SK-N-SH (cell line): ENCODE measurements around the gene POLE2. TPM values are rescaled to one million over a fixed set of nuclear protein-coding genes. Genes with fewer than 3 reads are reported as not detected.

ENCODE experiments used
- CTCF ChIA-PET: fragments of 300-600, 350-600 bp; formaldehyde crosslinking; extraction: SDS; loops from one replicate; lab custom pipeline; 2021; lab: Yijun Ruan, JAX
- POLR2A ChIA-PET: fragments of 350-600 bp; sonication (Branson Sonifier 250); formaldehyde crosslinking; extraction: SDS; loops from one replicate; lab custom pipeline; 2020; ENCODE audit warnings: antibody characterized with exemption, inconsistent platforms; lab: Yijun Ruan, JAX
- DNase-seq: peaks from one replicate; pipeline ENCODE4 v3.0.0; 2012
- H2AFZ ChIP-seq: fragments of 200-600 bp; sonication (generic); 2 replicates; pipeline ENCODE4 v1.8.1; 2016; ENCODE audit warnings: antibody characterized with exemption, mild to moderate bottlenecking, low read depth
- H3F3A ChIP-seq: fragments of 200-600 bp; sonication (generic); replicated peaks from 2 replicates; pipeline ENCODE3; 2016; ENCODE audit warnings: antibody characterized with exemption, mild to moderate bottlenecking; ENCODE audit not compliant: insufficient read depth
- H3K27ac ChIP-seq, 2 experiments: fragments of 200-500 bp in 1 of 2; fragments of 200-600 bp in 1 of 2; sonication (Bioruptor generic) in 1 of 2; sonication (generic), shearing (Covaris generic) in 1 of 2; 2 replicates each; pipeline versions ENCODE4 v1.5.1 to v1.6.1; 2014 to 2016; ENCODE audit warnings: low read depth in 2 of 2, inconsistent platforms in 1 of 2, low read length in 1 of 2, mild to moderate bottlenecking in 1 of 2, mixed read lengths in 1 of 2
- H3K27me3 ChIP-seq: fragments of 200-600 bp; sonication (generic), shearing (Covaris generic); 2 replicates; pipeline ENCODE4 v1.6.1; 2016; ENCODE audit warnings: mixed run types; ENCODE audit not compliant: insufficient read depth
- H3K36me3 ChIP-seq, 2 experiments: fragments of 200-500 bp in 1 of 2; fragments of 200-600 bp in 1 of 2; sonication (Bioruptor generic) in 1 of 2; sonication (generic) in 1 of 2; replicated peaks in 1 of 2; 2 replicates each; pipeline versions ENCODE3 to v1.5.1; 2014 to 2016; ENCODE audit warnings: low read length in 1 of 2, mild to moderate bottlenecking in 1 of 2; ENCODE audit not compliant: insufficient read depth in 2 of 2, control insufficient read depth in 1 of 2
- H3K4me1 ChIP-seq, 2 experiments: fragments of 200-500 bp in 1 of 2; fragments of 200-600 bp in 1 of 2; sonication (Bioruptor generic) in 1 of 2; sonication (generic), shearing (Covaris generic) in 1 of 2; 2 replicates each; pipeline versions ENCODE4 v1.5.1 to v1.6.1; 2014 to 2016; ENCODE audit warnings: low read depth in 1 of 2, low read length in 1 of 2, mixed run types in 1 of 2; ENCODE audit not compliant: insufficient read depth in 2 of 2, control insufficient read depth in 1 of 2
- H3K4me2 ChIP-seq: fragments of 200-600 bp; sonication (generic), shearing (Covaris generic); 2 replicates; pipeline ENCODE4 v1.6.1; 2017; ENCODE audit warnings: mixed run types
- H3K4me3 ChIP-seq, 2 experiments: fragments of 200-500 bp in 1 of 2; fragments of 200-600 bp in 1 of 2; sonication (Bioruptor generic) in 1 of 2; sonication (generic), shearing (Covaris generic) in 1 of 2; 2 replicates each; pipeline versions ENCODE4 v1.5.1 to v1.8.1; 2014 to 2016; ENCODE audit warnings: low read depth in 2 of 2, inconsistent platforms in 1 of 2, low read length in 1 of 2, mild to moderate bottlenecking in 1 of 2, mixed read lengths in 1 of 2, moderate library complexity in 1 of 2
- H3K79me2 ChIP-seq: fragments of 200-600 bp; sonication (generic); 2 replicates; pipeline ENCODE4 v1.8.1; 2017; ENCODE audit warnings: mild to moderate bottlenecking; ENCODE audit not compliant: insufficient read depth
- H3K9ac ChIP-seq: fragments of 200-600 bp; sonication (generic); 2 replicates; pipeline ENCODE4 v1.6.1; 2017; ENCODE audit warnings: mixed run types
- H3K9me2 ChIP-seq: fragments of 200-600 bp; sonication (generic); 2 replicates; pipeline ENCODE4 v1.6.1; 2017; ENCODE audit warnings: mixed run types
- H3K9me3 ChIP-seq: fragments of 200-600 bp; sonication (generic); 2 replicates; pipeline ENCODE4 v1.6.1; 2017; ENCODE audit warnings: mixed run types, mild to moderate bottlenecking, moderate library complexity
- H4K20me1 ChIP-seq: fragments of 200-600 bp; sonication (generic); 2 replicates; pipeline ENCODE4 v1.6.1; 2017; ENCODE audit warnings: mild to moderate bottlenecking, mixed run types; ENCODE audit not compliant: insufficient read depth
- CHD2 ChIP-seq: fragments of 150-350 bp; IDR thresholded peaks from 2 replicates; pipeline ENCODE4 v1.6.1; 2018; ENCODE audit warnings: low read length; ENCODE audit not compliant: partially characterized antibody
- EP300 ChIP-seq, 2 experiments: IDR thresholded peaks; 2 replicates each; pipeline versions ENCODE4 v1.4.0 to v1.6.1; 2012; ENCODE audit warnings: borderline replicate concordance in 1 of 2, low read depth in 1 of 2, low read length in 1 of 2
- EZH2phosphoT487 ChIP-seq: fragments of 200-600 bp; sonication (generic); IDR thresholded peaks from 2 replicates; pipeline ENCODE4 v1.6.1; 2017; ENCODE audit warnings: low read depth, mixed run types, mild to moderate bottlenecking, antibody characterized with exemption, moderate library complexity, borderline replicate concordance
- FOXM1 ChIP-seq: IDR thresholded peaks from 2 replicates; pipeline ENCODE4 v1.4.0; 2012; ENCODE audit warnings: low read depth, mild to moderate bottlenecking
- GABPA ChIP-seq: IDR thresholded peaks from 2 replicates; pipeline ENCODE4 v1.4.0; 2012; ENCODE audit warnings: low read depth, mild to moderate bottlenecking
- GATA2 ChIP-seq: sonication (generic); formaldehyde crosslinking; IDR thresholded peaks from 2 replicates; pipeline ENCODE4 v1.5.0; 2020; ENCODE audit warnings: mild to moderate bottlenecking, missing genetic modification reagents
- JUND ChIP-seq: IDR thresholded peaks from 2 replicates; pipeline ENCODE4 v1.4.0; 2012
- MAX ChIP-seq: IDR thresholded peaks from 2 replicates; pipeline ENCODE4 v1.4.0; 2012; ENCODE audit warnings: low read depth
- MEF2A ChIP-seq: IDR thresholded peaks from 2 replicates; pipeline ENCODE4 v1.4.0; 2012; ENCODE audit warnings: low read depth, borderline replicate concordance
- MXI1 ChIP-seq: IDR thresholded peaks from 2 replicates; pipeline ENCODE4 v1.6.1; 2012; ENCODE audit warnings: mild to moderate bottlenecking, low read depth, low read length, improper control_type of control experiment
- NFIC ChIP-seq: IDR thresholded peaks from 2 replicates; pipeline ENCODE4 v1.4.0; 2012; ENCODE audit warnings: borderline replicate concordance
- NRF1 ChIP-seq: IDR thresholded peaks from 2 replicates; pipeline ENCODE4 v1.6.1; 2012; ENCODE audit warnings: low read depth, mild to moderate bottlenecking, low read length
- RXRA ChIP-seq: IDR thresholded peaks from 2 replicates; pipeline ENCODE4 v1.4.0; 2012; ENCODE audit warnings: low read depth, mild to moderate bottlenecking, borderline replicate concordance
- SIN3A ChIP-seq: IDR thresholded peaks from 2 replicates; pipeline ENCODE4 v1.6.1; 2012; ENCODE audit warnings: low read depth, mild to moderate bottlenecking, low read length, moderate library complexity, borderline replicate concordance
- TCF12 ChIP-seq: IDR thresholded peaks from 2 replicates; pipeline ENCODE4 v1.4.0; 2012
- USF1 ChIP-seq: IDR thresholded peaks from 2 replicates; pipeline ENCODE4 v1.4.0; 2012; ENCODE audit warnings: low read depth, borderline replicate concordance
- USF2 ChIP-seq: fragments of 150-350 bp; IDR thresholded peaks from 2 replicates; pipeline ENCODE4 v1.6.1; 2017; ENCODE audit warnings: antibody characterized with exemption, low read length, low read depth, borderline replicate concordance
- ZBTB33 ChIP-seq: IDR thresholded peaks from 2 replicates; pipeline ENCODE4 v1.4.0; 2012; ENCODE audit warnings: low read depth, borderline replicate concordance
- WGBS: methylation state at CpG from one replicate; pipeline ENCODE4 v1.1.6; 2017; ENCODE audit warnings: low lambda C conversion rate; 5-methylcytosine and 5-hydroxymethylcytosine counted together
- polyA plus RNA-seq, 3 experiments: library from polyadenylated mRNA; depleted of rRNA; stranded (reverse); fragments of >200 nt; gene quantifications; 2 replicates each; pipeline ENCODE4 v1.2.3, GENCODE V29; 2012

The POLE2 gene
- polyA plus RNA-seq, 1 of the 3 experiments (the other 2 are of a cell fraction), result 8.5 TPM

GRCh38 chr14:49677643-49678042, 10.4 kb downstream of the POLE2 start:
- peaks cover 3% of the 10 kb centered on the region for H3F3A ChIP-seq
- peaks cover 0 to 6% of the 10 kb centered on the region in 2 experiments for H3K36me3 ChIP-seq
- H3K4me1 ChIP-seq, result no peaks in the 10 kb centered on the region
- H4K20me1 ChIP-seq, result no peaks in the 10 kb centered on the region
- 100% methylated on average over 4 of the region's 4 CpGs for WGBS
- no peaks in the 10 kb centered on the region for H3K27me3 ChIP-seq
- no peak overlapping the region for H3K4me3 ChIP-seq
- H3K27ac ChIP-seq, result no peak overlapping the region
- H3K79me2 ChIP-seq, result no peaks in the 10 kb centered on the region
- H3K9me3 ChIP-seq, result no peaks in the 10 kb centered on the region
- TF ChIP-seq USF1 (no peak), NFIC (no peak), MXI1 (no peak), MAX (no peak), ZBTB33 (no peak), EZH2phosphoT487 (no peak), CHD2 (no peak), GATA2 (CRISPR knock-in tag) (no peak), FOXM1 (no peak), TCF12 (no peak), SIN3A (no peak), EP300 (IDR thresholded peaks at IDR 0.05; ENCODE audit: borderline replicate concordance in 1 of 2, low read depth in 1 of 2, low read length in 1 of 2) (no peak), NRF1 (no peak), JUND (no peak)
- peak; percentile 32 for DNase-seq
- ChIA-PET CTCF (interaction anchor here (0.7 to 1.3 kb wide), 5 partner anchors 9 to 90 kb away, joined by 3 to 4 read pairs (median 3); partner anchors contain the start of genes KLHDC1 and KLHDC2), POLR2A (interaction anchor here (0.9 kb wide), 1 partner anchor 10 kb away, joined by 3 read pairs; the partner anchor contains the start of gene POLE2)
- no peak overlapping the region for H3K4me2 ChIP-seq
- no peaks in the 10 kb centered on the region for H3K9me2 ChIP-seq
- no peak overlapping the region for H2AFZ ChIP-seq
- no peak overlapping the region for H3K9ac ChIP-seq

- Histone ChIP-seq H3K4me3 (no peak overlapping the region), H2AFZ (no peak overlapping the region), H3K9me3 (no peaks in the 10 kb centered on the region), H3K4me1 (no peaks in the 10 kb centered on the region), H3K9ac (no peak overlapping the region), H3K36me3 (peaks cover 2 to 6% of the 10 kb centered on the region in 2 experiments), H3K9me2 (no peaks in the 10 kb centered on the region), H3K4me2 (no peak overlapping the region), H3K27me3 (no peaks in the 10 kb centered on the region), H3F3A (peaks cover 2% of the 10 kb centered on the region), H3K27ac (no peak overlapping the region), H3K79me2 (no peaks in the 10 kb centered on the region), H4K20me1 (no peaks in the 10 kb centered on the region)
- no peak for DNase-seq
- ChIA-PET CTCF (interaction anchor here (1.3 kb wide), 1 partner anchor 13 kb away, joined by 3 read pairs; no protein-coding TSS in a partner anchor), POLR2A (no interaction called here)
- 97% methylated on average over 2 of the region's 2 CpGs for WGBS
- no peak for TF ChIP-seq USF2
- no peak for TF ChIP-seq GABPA
- no peak for TF ChIP-seq FOXM1
- TF ChIP-seq RXRA, result no peak
- TF ChIP-seq MEF2A, result no peak
These were observed 14.4 kb downstream of the POLE2 start for GRCh38 chr14:49673586-49673985.
